ENCODE measurements around the gene NHERF2. TPM values are rescaled to one million over a fixed set of nuclear protein-coding genes. Genes with fewer than 3 reads are reported as not detected.

The NHERF2 gene
- total RNA-seq, 6 experiments from 2014 or later, result 140 to 177 (median 152) TPM

DNA sequence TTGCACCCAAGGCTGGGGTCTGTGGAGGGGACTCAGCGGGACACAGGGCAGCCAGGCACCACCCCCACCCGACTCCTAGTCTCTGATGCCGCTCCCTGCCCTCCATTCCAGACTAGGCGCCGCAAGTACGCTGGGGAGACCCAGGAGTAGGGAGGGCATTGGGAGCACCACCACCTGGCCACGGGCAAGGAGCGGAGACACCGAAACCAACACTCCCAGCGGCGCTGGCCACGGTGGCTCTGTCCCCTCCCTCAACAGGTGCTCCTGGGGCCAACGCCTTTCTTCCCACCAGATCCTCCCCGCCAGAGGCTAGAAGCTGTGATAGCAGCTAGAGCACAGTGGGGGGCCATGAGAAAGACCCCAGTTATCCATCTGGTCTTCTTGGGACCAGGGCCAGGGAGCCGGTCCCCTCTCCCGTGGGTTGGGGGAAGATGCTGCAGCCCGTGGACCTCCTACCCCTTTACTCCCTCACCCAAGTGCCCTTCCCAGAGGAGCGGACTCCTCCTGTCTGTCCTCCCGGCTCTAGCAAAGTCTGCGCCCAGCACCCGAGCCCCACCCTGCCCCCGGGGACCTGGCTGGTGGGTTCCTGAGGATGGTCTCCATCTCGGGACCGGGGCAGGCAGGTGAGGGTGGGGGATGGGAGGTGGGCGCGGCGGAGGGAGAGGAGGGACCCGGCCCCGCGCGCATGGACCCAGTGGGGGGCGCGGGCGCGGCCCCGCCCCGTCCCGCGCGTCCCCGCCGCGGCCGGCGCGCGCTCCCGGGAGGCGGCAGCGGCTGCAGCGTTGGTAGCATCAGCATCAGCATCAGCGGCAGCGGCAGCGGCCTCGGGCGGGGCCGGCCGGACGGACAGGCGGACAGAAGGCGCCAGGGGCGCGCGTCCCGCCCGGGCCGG, 37.2 kb upstream of the NHERF2 start, which contains the start of gene SYNGR3:
SYNGR3 (plus strand) TSS at position 762 of the 892 bp plus-strand sequence. CDS start 133 bp downstream, outside the sequence.
- Mint-ChIP-seq H3K9me3 (no peaks in the 10 kb centered on the region), H3K4me3 (no peak within 1 kb of the TSS; the same call in 1 of the 2 replicates), H3K36me3 (ENCODE audit: low read depth) (0 out of 2 replicates have a peak, but pooled peaks cover 5% of the 10 kb centered on the region), H3K4me1 (ENCODE audit: low read depth) (peaks cover 10% of the 10 kb centered on the region), H3K27ac (no peak within 1 kb of the TSS), H3K27me3 (ENCODE audit: insufficient read depth) (peaks cover 13% of the 10 kb centered on the region)
- TF ChIP-seq, protein P1, sequence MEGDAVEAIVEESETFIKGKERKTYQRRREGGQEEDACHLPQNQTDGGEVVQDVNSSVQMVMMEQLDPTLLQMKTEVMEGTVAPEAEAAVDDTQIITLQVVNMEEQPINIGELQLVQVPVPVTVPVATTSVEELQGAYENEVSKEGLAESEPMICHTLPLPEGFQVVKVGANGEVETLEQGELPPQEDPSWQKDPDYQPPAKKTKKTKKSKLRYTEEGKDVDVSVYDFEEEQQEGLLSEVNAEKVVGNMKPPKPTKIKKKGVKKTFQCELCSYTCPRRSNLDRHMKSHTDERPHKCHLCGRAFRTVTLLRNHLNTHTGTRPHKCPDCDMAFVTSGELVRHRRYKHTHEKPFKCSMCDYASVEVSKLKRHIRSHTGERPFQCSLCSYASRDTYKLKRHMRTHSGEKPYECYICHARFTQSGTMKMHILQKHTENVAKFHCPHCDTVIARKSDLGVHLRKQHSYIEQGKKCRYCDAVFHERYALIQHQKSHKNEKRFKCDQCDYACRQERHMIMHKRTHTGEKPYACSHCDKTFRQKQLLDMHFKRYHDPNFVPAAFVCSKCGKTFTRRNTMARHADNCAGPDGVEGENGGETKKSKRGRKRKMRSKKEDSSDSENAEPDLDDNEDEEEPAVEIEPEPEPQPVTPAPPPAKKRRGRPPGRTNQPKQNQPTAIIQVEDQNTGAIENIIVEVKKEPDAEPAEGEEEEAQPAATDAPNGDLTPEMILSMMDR (IDR thresholded peaks at IDR 0.05), result no peak
- no peak for DNase-seq

DNA sequence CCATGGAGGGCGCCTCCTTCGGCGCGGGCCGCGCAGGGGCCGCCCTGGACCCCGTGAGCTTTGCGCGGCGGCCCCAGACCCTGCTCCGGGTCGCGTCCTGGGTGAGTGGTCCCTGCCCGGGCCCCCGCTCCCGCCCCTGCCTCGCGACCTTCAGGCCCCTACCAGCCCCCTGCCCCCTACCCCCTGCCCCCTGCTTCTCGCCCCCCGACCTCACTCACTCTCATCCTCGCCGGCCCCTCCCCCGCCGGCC, 36.7 kb upstream of the NHERF2 start:
- Mint-ChIP-seq H3K36me3 (ENCODE audit: low read depth) (0 out of 2 replicates have a peak, but pooled peaks cover 5% of the 10 kb centered on the region), H3K27me3 (ENCODE audit: insufficient read depth) (peaks cover 10% of the 10 kb centered on the region; the same call in 1 of the 2 replicates), H3K4me3 (no peak overlapping the region)

DNA sequence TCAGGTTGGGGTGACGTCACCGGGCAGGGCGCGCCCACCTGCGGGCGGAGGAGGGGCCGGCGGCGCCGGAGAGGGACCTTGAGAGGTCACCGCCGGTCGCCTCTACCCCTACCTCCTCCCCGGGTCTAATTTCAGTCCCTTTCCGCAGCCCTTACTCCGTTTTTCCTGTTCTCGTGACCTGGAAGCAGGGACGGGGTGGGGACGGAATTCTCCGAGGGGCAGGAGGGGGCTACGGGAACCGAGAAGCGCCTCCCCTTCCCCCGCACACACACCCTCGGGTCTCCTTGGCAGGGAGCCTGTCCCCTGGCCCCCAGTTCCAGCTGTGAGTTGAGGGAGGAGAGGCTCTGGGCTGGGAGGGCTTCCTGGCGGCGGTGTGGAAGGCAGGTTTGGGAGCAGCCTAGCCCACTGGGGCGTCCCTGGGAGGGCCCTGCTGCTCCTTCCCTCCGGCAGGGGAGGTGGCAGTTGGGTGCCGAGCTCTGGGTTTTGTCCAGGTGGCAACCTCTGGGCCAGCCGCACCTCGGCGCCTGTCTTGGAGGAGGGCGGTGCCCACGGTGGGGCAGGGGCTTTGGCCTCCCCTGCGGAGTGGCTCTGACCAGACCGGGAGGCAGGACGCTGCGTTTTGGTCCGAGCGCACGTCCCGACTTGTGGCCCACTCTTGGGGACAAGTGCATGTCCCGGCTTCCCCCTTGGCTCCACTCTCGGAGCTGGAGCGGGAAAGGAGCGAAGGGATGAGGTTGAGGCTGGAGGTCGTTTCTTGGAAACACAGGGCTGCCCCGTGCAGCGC, 36.2 kb upstream of the NHERF2 start:
- peaks cover 10% of the 10 kb centered on the region; the same call in 1 of the 2 replicates for H3K27me3 Mint-ChIP-seq (ENCODE audit: insufficient read depth)
- H3K4me1 Mint-ChIP-seq (ENCODE audit: low read depth), result no peaks in the 10 kb centered on the region
- peaks cover 9% of the 10 kb centered on the region; the same call in 1 of the 2 replicates for H3K36me3 Mint-ChIP-seq (ENCODE audit: low read depth)
- H3K9me3 Mint-ChIP-seq, result no peaks in the 10 kb centered on the region
- TF ChIP-seq, protein P1 (IDR thresholded peaks at IDR 0.05), result no peak
- H3K27ac Mint-ChIP-seq, result no peak overlapping the region
- no peak for DNase-seq
- no peak overlapping the region for H3K4me3 Mint-ChIP-seq

More for the DNA sequence above, 36.7 kb upstream of the NHERF2 start:
- TF ChIP-seq, protein P1 (IDR thresholded peaks at IDR 0.05), result no peak
- no peak for DNase-seq
- Mint-ChIP-seq H3K27ac (no peak overlapping the region), H3K4me1 (ENCODE audit: low read depth) (peaks cover 4% of the 10 kb centered on the region), H3K9me3 (no peaks in the 10 kb centered on the region)

DNA sequence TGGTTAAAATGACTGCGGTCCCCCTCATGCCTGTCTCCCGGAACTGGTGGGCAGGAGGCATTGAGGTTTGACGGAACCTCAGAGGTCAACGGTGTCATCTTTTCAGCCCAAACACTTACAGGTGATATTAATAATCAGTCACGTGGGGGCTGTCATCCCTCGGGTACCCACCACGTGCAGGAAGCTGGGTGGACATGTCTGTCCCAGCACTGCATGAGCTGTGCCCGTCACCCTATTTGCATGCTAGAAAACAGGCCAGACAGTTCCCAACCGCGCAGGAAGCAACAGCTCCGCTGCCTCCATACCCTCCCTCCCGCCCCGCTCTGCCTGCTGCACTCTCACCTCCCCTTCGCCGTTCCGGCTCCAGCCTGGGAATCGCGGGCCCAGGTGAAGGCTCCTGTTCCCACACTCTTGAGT, 35.6 kb upstream of the NHERF2 start:
- peaks cover 10% of the 10 kb centered on the region; the same call in 1 of the 2 replicates for H3K36me3 Mint-ChIP-seq (ENCODE audit: low read depth)
- H3K27me3 Mint-ChIP-seq (ENCODE audit: insufficient read depth), result peaks cover 10% of the 10 kb centered on the region; the same call in 1 of the 2 replicates
- TF ChIP-seq, protein P1 (IDR thresholded peaks at IDR 0.05), result no peak
- no peaks in the 10 kb centered on the region for H3K4me1 Mint-ChIP-seq (ENCODE audit: low read depth)
- H3K27ac Mint-ChIP-seq, result no peak overlapping the region
- H3K9me3 Mint-ChIP-seq, result no peaks in the 10 kb centered on the region
- DNase-seq, result no peak
- H3K4me3 Mint-ChIP-seq, result no peak overlapping the region

DNA sequence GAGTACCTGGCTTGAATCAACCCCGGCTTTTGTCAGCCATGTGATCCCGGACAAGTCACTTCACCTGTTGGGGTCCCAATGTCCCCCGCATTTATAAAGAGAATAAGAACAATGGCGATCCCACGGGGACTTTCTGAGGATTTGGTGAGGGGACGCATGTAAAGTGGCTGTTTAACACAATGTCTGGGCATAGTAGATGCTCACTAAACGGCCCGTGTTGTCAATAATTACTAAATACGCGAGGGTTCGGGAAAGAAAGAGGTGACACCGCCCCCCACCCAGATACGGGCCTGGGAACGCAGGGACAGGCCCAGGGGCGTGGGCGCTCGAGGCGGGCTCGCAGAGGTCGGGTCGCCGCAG, 35.1 kb upstream of the NHERF2 start:
- TF ChIP-seq, protein P1 (IDR thresholded peaks at IDR 0.05), result no peak
- Mint-ChIP-seq H3K4me3 (no peak overlapping the region), H3K27ac (no peak overlapping the region), H3K9me3 (no peaks in the 10 kb centered on the region), H3K4me1 (ENCODE audit: low read depth) (no peaks in the 10 kb centered on the region), H3K27me3 (ENCODE audit: insufficient read depth) (peaks cover 10% of the 10 kb centered on the region; the same call in 1 of the 2 replicates), H3K36me3 (ENCODE audit: low read depth) (peaks cover 7% of the 10 kb centered on the region; the same call in 1 of the 2 replicates)
- no peak for DNase-seq

All from HFFc6 (cell line).